ENCODE data around the gene TMOD1. TPM values are rescaled to one million over a fixed set of nuclear protein-coding genes. Genes with fewer than 3 reads are reported as not detected.

The TMOD1 gene
- total and polyA plus RNA-seq, 3 donors from 2014 or later = 3.9 to 7.8 (median 3.9) TPM

DNA sequence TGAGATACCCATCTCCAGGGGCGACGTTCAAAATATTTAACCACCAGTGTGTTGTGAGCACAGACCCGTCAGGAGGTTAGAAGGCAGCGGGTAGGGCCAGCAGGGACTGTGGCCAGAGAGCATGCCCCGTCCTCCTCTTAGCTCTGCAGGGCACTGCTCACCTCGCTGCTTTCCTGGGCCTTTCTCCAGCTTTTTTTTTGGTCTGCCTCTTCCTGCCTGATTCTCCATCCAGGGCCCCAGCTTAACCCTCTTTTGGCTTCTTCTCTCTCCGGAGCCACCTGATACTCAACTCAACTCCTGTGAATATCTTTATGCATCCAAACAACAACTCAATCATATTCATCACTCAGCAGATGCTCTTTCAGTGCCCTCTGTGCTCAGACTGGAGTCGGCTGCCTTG lies 44.0 kb downstream of the TMOD1 start:
- no peaks in the 10 kb centered on the region for H3K4me1 ChIP-seq
- no peak for TF ChIP-seq CTCF (IDR thresholded peaks at IDR 0.05)
- TF ChIP-seq POLR2A (IDR thresholded peaks at IDR 0.05) = no peak
- DNase-seq = no peak
- no peaks in the 10 kb centered on the region for H3K27me3 ChIP-seq
- intact Hi-C loops (cut with DNase I; ENCODE audit: low total_unique reads) = no loop called here
- H3K9me3 ChIP-seq = no peaks in the 10 kb centered on the region
- no peak overlapping the region for H3K4me3 ChIP-seq
- no peak overlapping the region for H3K27ac ChIP-seq
- 65 to 82% methylated on average over 8 of the region's 8 CpGs for WGBS, 2 donors
- no peaks in the 10 kb centered on the region for H3K36me3 ChIP-seq (ENCODE audit: low read depth, missing control alignments)

DNA sequence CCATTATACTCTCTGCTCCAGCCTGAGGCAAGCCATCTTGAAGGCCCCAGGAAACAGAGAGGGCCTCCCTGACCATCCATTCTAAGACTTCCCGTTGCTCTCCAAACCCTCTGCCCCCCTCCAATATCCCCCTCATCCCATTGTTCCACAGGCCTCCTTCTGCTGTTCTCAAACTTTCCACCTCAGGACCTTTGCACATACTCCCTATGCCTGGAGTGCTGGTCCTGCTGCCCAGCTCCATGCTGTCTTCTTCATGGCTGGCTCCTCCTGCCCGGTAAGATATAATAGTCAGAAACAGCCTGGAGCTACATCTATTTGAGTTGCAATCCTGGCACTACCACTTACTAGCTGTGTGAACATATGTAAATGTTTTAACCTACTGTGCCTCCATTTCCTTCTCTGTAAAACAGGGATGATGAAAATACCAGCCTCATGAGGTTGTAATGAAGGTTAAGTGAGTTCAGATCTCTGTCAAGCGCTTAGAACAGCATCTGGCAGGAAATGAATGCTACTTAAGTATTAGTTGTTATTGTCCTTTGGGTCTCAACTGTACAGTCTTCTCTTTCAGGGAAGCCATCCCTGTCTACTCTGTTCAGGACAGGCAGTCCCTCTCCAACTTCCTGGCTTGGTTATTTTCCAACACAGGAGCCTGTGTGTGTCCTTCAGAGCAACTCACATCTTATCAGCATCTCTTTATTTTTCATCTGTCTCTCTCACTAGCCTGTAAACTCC lies 45.8 kb downstream of the TMOD1 start:
- H3K27ac ChIP-seq = no peak overlapping the region
- no peak for DNase-seq
- 76 to 85% methylated on average over 3 of the region's 3 CpGs for WGBS, 2 donors
- H3K4me3 ChIP-seq = no peak overlapping the region
- no peak for TF ChIP-seq POLR2A (IDR thresholded peaks at IDR 0.05)
- TF ChIP-seq CTCF (IDR thresholded peaks at IDR 0.05) = no peak
- no peaks in the 10 kb centered on the region for H3K4me1 ChIP-seq
- H3K9me3 ChIP-seq = no peaks in the 10 kb centered on the region
- no peaks in the 10 kb centered on the region for H3K27me3 ChIP-seq
- intact Hi-C loops (cut with DNase I; ENCODE audit: low total_unique reads) = no loop called here
- H3K36me3 ChIP-seq (ENCODE audit: low read depth, missing control alignments) = no peaks in the 10 kb centered on the region

GRCh38 chr9:97548379-97548778 lies 46.9 kb downstream of the TMOD1 start:
- intact Hi-C loops (cut with DNase I; ENCODE audit: low total_unique reads) = no loop called here
- no peak for DNase-seq
- 70 to 92% methylated on average over 5 of the region's 5 CpGs for WGBS, 2 donors
- no peak overlapping the region for H3K4me3 ChIP-seq
- H3K27me3 ChIP-seq = no peaks in the 10 kb centered on the region
- no peaks in the 10 kb centered on the region for H3K36me3 ChIP-seq (ENCODE audit: low read depth, missing control alignments)
- TF ChIP-seq POLR2A (IDR thresholded peaks at IDR 0.05) (no peak), CTCF (IDR thresholded peaks at IDR 0.05) (no peak)
- no peaks in the 10 kb centered on the region for H3K4me1 ChIP-seq
- no peaks in the 10 kb centered on the region for H3K9me3 ChIP-seq
- H3K27ac ChIP-seq = no peak overlapping the region

GRCh38 chr9:97548819-97549540 lies 47.5 kb downstream of the TMOD1 start:
- no peak for DNase-seq
- intact Hi-C loops (cut with DNase I; ENCODE audit: low total_unique reads) = no loop called here
- H3K27ac ChIP-seq = no peak overlapping the region

More at GRCh38 chr9:97548819-97549540, 47.5 kb downstream of the TMOD1 start:
- 72 to 75% methylated on average over 3 of the region's 3 CpGs for WGBS, 2 donors
- Histone ChIP-seq H3K4me3 (no peak overlapping the region), H3K36me3 (ENCODE audit: low read depth, missing control alignments) (no peaks in the 10 kb centered on the region), H3K9me3 (no peaks in the 10 kb centered on the region), H3K27me3 (no peaks in the 10 kb centered on the region), H3K4me1 (no peaks in the 10 kb centered on the region)
- no peak for TF ChIP-seq POLR2A (IDR thresholded peaks at IDR 0.05)
- no peak for TF ChIP-seq CTCF (IDR thresholded peaks at IDR 0.05)

Measured in testis (tissue), 3 donors.